Activated CD4-positive, alpha-beta memory T cell treated with anti-CD3 and anti-CD28 coated beads for 36 hours (primary cell): ENCODE data around the gene TF. TPM values are rescaled to one million over a fixed set of nuclear protein-coding genes. Genes with fewer than 3 reads are reported as not detected.

Experiments used
- CTCF ChIA-PET: fragments of 350-600 bp; sonication (Branson Sonifier 250); formaldehyde crosslinking; loops from one replicate; lab custom pipeline; 2021; ENCODE audit warnings: antibody characterized with exemption, inconsistent platforms; lab: Charles Lee
- POLR2A ChIA-PET: fragments of 350-600 bp; sonication (Branson Sonifier 250); formaldehyde crosslinking; loops from one replicate; lab custom pipeline; 2021; ENCODE audit warnings: antibody characterized with exemption; lab: Charles Lee
- DNase-seq: peaks from one replicate; pipeline ENCODE4 v3.0.0-alpha.2; 2020
- H3K27ac Mint-ChIP-seq: one replicate; pipeline ENCODE4 v1.8.0; 2021; ENCODE audit warnings: mixed read lengths
- H3K27me3 Mint-ChIP-seq: one replicate; pipeline ENCODE4 v1.8.0; 2021; ENCODE audit warnings: mixed read lengths
- H3K36me3 Mint-ChIP-seq: one replicate; pipeline ENCODE4 v1.8.0; 2021; ENCODE audit warnings: mixed read lengths
- H3K4me1 Mint-ChIP-seq: one replicate; pipeline ENCODE4 v1.8.0; 2021; ENCODE audit warnings: low read depth, mixed read lengths
- H3K4me3 Mint-ChIP-seq: one replicate; pipeline ENCODE4 v1.8.0; 2021; ENCODE audit warnings: mild to moderate bottlenecking, mixed read lengths
- H3K9me3 Mint-ChIP-seq: one replicate; pipeline ENCODE4 v1.8.0; 2021; ENCODE audit warnings: mixed read lengths
- intact Hi-C: fragments of 100-400 bp; cut with micrococcal nuclease; formaldehyde crosslinking; loops from one replicate; pipeline ENCODE4 v1.15.1; 2023
- total RNA-seq, 2 experiments: library from RNA; stranded (reverse); gene quantifications; one replicate each; pipeline ENCODE4 v1.2.3, GENCODE V29; 2021

Gene TF
- total RNA-seq, 2 experiments from 2014 or later, result 0.44 to 0.67 TPM

DNA sequence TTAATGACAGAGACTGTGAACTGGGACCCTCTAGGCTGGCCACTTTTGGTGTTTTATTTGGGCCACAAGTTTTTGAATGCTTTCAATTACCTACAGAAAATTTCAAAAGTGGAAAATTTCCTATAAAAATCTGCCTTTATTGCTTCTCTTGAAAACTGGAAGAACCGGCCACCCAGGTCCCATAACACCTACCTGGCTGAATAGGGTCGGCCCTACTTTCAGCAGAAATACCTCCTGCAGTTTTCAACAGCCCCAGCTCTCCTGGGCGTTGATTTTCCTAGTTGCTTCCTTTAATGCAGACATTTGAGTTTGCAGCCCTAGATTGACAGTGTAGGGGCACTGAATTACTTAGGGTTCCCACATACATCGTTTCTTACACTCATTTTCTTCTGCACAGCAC lies 58.7 kb downstream of the TF start:
- DNase-seq, result no peak
- peaks cover 33% of the 10 kb centered on the region for H3K4me1 Mint-ChIP-seq
- POLR2A ChIA-PET, result no interaction called here
- intact Hi-C loops, result loop anchor here (1.0 to 10.0 kb wide), 11 partner anchors 76 to 1388 kb away; partner anchors contain the start of genes CDV3, CEP63, DNAJC13 and NPHP3
- peak overlapping the region; percentile 94 for H3K27ac Mint-ChIP-seq
- H3K36me3 Mint-ChIP-seq, result peaks cover 22% of the 10 kb centered on the region
- no peaks in the 10 kb centered on the region for H3K9me3 Mint-ChIP-seq
- peaks cover 7% of the 10 kb centered on the region for H3K27me3 Mint-ChIP-seq
- CTCF ChIA-PET, result no interaction called here
- H3K4me3 Mint-ChIP-seq, result peak overlapping the region; percentile 98

DNA sequence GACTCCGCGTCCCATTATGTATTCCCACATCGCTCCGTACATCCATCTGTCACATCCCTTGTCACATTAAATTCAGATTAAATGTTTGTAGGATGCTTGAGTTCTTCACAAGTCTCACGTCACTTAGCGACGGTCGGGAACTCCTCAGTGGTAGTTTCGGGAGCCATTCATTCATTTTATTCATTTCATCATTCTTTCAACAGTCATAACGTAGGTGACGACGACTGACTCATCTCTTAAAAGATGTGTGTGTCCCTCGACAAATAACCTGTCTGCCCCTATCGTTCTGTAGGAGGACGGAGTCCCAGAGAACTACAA lies 59.1 kb downstream of the TF start:
- ChIA-PET CTCF (interaction anchor here (3.4 kb wide), 1 partner anchor 12 kb away, joined by 23 read pairs; no protein-coding TSS in a partner anchor), POLR2A (interaction anchor here (0.9 kb wide), 1 partner anchor 12 kb away, joined by 3 read pairs; no protein-coding TSS in a partner anchor)
- Mint-ChIP-seq H3K4me1 (peaks cover 37% of the 10 kb centered on the region), H3K4me3 (peak overlapping the region; percentile 98), H3K9me3 (no peaks in the 10 kb centered on the region), H3K27me3 (peaks cover 5% of the 10 kb centered on the region), H3K27ac (peak overlapping the region; percentile 94), H3K36me3 (peaks cover 26% of the 10 kb centered on the region)
- no peak for DNase-seq
- intact Hi-C loops, result loop anchor here (1.0 to 10.0 kb wide), 11 partner anchors 75 to 1388 kb away; partner anchors contain the start of genes CDV3, CEP63, DNAJC13 and NPHP3

DNA sequence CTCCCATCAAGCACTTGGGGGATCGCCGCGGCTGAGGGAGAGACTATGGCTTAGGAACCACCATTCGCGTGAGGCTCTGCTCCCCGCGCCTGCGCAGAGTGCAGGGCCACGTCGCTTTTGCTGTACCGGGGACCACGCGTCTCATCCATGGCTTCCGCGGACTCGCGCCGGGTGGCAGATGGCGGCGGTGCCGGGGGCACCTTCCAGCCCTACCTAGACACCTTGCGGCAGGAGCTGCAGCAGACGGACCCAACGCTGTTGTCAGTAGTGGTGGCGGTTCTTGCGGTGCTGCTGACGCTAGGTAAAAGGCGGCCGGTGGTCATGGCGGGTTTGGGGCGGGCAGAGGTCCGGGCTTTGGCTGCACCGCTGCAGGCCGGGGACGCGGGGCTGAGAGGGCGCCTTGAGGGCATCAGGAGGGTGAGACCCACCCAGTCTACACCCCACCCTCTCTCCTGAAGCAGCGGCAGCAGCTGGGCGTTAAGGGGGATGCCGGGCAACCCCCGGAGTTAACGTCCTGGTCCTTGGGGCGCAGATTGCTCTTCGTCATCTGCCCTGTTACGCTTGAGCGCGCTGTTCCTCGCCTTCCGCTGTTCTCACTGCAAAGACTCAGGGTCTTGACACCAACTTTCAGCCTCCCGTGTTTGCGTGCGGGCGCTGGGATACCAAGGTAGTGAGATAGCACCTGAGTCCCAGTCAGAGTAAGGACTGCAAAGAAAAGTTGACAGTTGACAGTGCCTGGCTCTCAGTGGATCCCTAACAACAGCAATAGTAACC lies 59.7 kb downstream of the TF start, which contains the start of gene SRPRB:
SRPRB (plus strand) TSS at position 114 of the 774 bp plus-strand sequence; CDS start at position 148, 34 bp downstream.
- peak; percentile 98 for DNase-seq
- Mint-ChIP-seq H3K27ac (peak within 1 kb of the TSS; percentile 94), H3K4me3 (peak within 1 kb of the TSS; percentile 98), H3K9me3 (no peaks in the 10 kb centered on the region), H3K4me1 (peaks cover 38% of the 10 kb centered on the region), H3K27me3 (peaks cover 4% of the 10 kb centered on the region), H3K36me3 (peaks cover 29% of the 10 kb centered on the region)
- POLR2A ChIA-PET, result interaction anchor here (0.9 to 1.1 kb wide), 3 partner anchors 11 to 233 kb away, joined by 3 to 4 read pairs (median 4); partner anchors contain the start of gene CDV3
- intact Hi-C loops, result loop anchor here (1.0 to 10.0 kb wide), 11 partner anchors 75 to 1389 kb away; partner anchors contain the start of genes CDV3, CEP63, DNAJC13 and NPHP3
- CTCF ChIA-PET, result interaction anchor here (0.6 to 3.4 kb wide), 2 partner anchors 12 to 35 kb away, joined by 4 to 23 read pairs; no protein-coding TSS in a partner anchor

DNA sequence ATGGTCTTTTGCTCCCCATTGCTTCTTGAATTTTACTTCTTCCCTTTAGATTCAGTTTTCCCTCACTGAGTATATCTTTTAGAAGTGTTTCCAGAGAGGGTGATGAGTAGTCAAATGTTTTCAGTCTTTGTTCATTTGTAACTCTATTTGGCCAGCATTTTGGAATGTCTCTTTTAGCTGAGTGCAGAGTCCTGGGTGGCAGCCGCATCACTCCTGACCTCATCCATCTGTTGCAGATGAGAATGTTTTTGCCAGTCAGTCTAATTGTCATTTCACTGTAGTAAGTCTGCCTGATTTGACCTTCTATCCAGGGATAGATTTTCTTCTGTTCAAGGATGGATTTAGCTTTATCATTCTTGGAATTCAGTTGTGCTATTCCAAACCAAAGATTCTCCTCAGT lies 66.7 kb downstream of the TF start:
- intact Hi-C loops, result no loop called here
- Mint-ChIP-seq H3K9me3 (no peaks in the 10 kb centered on the region), H3K4me1 (peaks cover 32% of the 10 kb centered on the region), H3K36me3 (peaks cover 52% of the 10 kb centered on the region), H3K27me3 (no peaks in the 10 kb centered on the region), H3K27ac (peak overlapping the region; percentile 1), H3K4me3 (no peak overlapping the region)
- CTCF ChIA-PET, result no interaction called here
- DNase-seq, result no peak
- POLR2A ChIA-PET, result no interaction called here

DNA sequence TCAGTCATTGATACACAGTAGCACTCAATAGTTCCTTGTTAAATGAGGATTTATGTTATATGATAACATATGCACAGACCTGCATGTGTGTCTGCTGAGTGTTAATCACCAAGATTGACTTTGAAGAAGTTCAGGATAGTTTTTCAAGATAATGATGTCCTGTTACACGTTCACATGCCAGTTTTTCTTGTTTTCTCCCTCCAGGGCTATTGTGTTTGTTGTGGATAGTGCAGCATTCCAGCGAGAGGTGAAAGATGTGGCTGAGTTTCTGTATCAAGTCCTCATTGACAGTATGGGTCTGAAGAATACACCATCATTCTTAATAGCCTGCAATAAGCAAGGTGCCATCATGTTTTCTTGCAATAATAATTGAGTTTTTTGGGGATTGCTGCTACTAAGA lies 69.2 kb downstream of the TF start:
- CTCF ChIA-PET, result no interaction called here
- Mint-ChIP-seq H3K27ac (peak overlapping the region; percentile 8), H3K27me3 (no peaks in the 10 kb centered on the region), H3K4me3 (no peak overlapping the region), H3K9me3 (no peaks in the 10 kb centered on the region), H3K36me3 (peaks cover 48% of the 10 kb centered on the region), H3K4me1 (peaks cover 19% of the 10 kb centered on the region)
- no peak for DNase-seq
- POLR2A ChIA-PET, result no interaction called here
- intact Hi-C loops, result no loop called here

DNA sequence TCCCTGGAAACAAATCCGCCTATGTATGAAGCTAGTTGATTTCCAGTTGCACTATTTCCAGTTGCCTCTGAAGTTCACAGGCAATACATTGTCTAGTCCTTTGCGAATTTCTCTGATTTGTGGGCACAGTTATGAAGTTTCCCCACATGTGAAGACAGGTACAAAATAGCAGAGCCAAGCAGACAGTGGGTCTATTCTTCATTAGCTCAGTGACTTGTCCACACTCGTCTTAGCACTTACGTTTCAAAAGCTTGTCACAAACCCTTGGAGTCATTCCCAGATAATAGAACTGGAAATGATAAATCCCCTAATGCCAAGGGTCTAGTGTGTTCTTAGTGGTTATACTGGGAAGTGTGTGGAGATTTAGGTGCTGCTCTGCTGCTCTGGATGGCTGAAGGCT lies 73.9 kb downstream of the TF start:
- Mint-ChIP-seq H3K9me3 (no peaks in the 10 kb centered on the region), H3K27me3 (no peaks in the 10 kb centered on the region), H3K4me1 (peaks cover 5% of the 10 kb centered on the region), H3K36me3 (peaks cover 53% of the 10 kb centered on the region), H3K27ac (no peak overlapping the region), H3K4me3 (no peak overlapping the region)
- no peak for DNase-seq
- ChIA-PET CTCF (interaction anchor here (1.0 to 1.2 kb wide), 2 partner anchors 100 to 108 kb away, joined by 3 to 4 read pairs; no protein-coding TSS in a partner anchor), POLR2A (no interaction called here)
- intact Hi-C loops, result no loop called here

DNA sequence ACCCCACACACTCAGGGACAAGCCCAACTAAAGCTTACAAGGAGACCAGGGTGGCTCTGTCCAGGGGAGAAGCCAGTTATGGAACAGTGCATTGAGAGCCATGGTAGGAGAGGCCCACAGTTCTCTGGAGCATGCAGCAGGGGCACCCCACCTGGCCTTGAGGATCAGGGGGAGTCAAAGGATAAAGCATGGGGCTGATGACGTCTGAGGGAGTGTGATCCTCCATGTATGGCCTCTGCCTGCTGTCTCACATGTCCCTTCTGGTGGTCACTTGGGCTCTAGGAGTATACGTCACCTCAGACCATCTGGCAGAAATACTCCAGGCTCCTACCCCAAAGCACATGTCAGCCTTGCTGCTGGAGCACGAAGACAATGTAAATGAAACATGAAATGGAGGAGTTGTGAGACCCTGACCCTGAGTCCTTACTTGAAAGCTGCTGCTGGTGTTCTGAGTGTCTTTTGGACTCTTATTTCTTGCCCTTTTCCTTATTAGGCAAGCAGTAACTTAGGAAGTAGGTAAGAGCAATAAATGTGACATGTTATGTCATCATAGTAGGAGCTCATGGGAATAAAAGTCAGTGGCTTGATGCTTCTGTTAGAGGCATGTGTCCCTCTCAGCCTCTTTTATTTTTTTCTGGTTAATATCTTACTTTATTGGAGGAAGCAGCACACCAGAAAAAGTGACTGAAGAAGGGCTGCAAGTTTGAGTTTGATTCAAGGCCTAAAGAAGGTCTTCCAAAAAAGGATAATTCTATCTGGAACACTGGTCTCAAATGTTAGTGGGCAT lies 74.9 kb downstream of the TF start:
- no peak overlapping the region for H3K27ac Mint-ChIP-seq
- H3K36me3 Mint-ChIP-seq, result peaks cover 53% of the 10 kb centered on the region
- intact Hi-C loops, result no loop called here
- no peak overlapping the region for H3K4me3 Mint-ChIP-seq
- peaks cover 4% of the 10 kb centered on the region for H3K4me1 Mint-ChIP-seq
- no peaks in the 10 kb centered on the region for H3K9me3 Mint-ChIP-seq
- ChIA-PET POLR2A (no interaction called here), CTCF (no interaction called here)
- H3K27me3 Mint-ChIP-seq, result no peaks in the 10 kb centered on the region
- no peak for DNase-seq

DNA sequence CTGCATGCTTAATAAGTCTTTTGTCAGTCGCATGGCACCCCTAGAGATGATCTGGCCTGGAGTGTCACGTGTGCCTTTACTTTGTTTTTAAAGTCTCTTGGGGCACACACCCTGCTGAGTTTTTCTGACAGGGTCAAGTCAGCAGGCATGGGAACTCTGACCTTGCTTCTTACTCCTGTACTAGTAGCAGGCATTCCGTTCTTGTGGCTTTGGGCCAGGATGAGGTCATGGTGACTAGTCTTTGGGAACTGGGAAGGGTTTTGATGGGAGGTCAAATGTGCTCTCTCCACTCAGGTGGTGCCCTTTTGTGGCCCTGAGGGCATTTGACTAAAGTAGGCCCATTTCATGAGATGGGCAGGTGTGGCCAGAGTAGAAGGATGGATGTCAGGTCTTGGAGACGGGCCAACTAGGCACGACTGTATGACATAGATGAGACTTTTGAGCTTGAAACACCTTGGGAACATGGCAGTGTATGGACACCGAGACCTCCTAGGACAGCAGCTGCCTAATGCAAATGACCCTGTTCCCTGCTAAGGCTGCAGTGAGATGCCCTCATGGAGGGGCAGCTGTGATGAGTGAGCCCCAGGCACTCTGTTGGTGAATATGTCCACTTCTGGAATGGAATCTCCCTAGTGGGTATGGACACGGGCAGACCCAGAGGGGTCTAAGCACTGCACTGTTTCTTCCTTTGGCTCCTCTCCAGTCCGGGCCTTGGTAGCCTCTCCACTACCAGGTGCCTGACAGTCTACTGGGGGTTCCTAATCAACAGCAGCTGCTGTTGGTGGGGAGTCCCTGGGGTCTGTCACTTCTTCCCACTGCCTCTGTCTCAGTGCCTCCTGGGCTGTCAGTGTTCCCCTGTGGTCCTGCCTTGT lies 75.8 kb downstream of the TF start:
- Mint-ChIP-seq H3K4me1 (peaks cover 4% of the 10 kb centered on the region), H3K27ac (no peak overlapping the region), H3K4me3 (no peak overlapping the region), H3K9me3 (no peaks in the 10 kb centered on the region), H3K27me3 (no peaks in the 10 kb centered on the region), H3K36me3 (peaks cover 55% of the 10 kb centered on the region)
- POLR2A ChIA-PET, result no interaction called here
- no peak for DNase-seq
- CTCF ChIA-PET, result no interaction called here
- intact Hi-C loops, result no loop called here

DNA sequence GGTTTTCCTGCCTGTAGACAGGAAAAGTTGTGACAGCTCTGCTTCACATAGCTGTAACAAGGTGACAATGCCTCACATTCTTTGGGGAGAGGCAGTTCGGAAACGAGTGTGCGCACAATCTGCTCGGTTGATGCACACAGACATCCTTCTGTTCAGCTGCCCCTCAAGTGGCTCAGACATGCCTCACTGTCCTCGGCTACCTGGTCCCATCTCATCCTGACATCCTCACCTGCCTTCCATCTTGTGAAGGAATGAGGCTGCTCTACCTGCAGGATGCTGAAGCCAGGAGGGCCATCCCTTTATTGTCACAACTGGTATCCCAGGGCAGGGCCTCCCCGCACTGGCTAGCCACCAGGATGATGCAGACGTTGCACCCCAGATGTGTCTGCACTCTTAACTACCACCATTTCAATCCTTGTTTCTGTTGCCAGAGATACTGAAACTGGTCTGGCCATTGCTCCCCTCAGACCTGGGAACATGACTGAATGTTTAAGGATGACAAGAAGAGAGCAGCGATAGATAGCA lies 78.8 kb downstream of the TF start:
- intact Hi-C loops, result no loop called here
- POLR2A ChIA-PET, result no interaction called here

DNA sequence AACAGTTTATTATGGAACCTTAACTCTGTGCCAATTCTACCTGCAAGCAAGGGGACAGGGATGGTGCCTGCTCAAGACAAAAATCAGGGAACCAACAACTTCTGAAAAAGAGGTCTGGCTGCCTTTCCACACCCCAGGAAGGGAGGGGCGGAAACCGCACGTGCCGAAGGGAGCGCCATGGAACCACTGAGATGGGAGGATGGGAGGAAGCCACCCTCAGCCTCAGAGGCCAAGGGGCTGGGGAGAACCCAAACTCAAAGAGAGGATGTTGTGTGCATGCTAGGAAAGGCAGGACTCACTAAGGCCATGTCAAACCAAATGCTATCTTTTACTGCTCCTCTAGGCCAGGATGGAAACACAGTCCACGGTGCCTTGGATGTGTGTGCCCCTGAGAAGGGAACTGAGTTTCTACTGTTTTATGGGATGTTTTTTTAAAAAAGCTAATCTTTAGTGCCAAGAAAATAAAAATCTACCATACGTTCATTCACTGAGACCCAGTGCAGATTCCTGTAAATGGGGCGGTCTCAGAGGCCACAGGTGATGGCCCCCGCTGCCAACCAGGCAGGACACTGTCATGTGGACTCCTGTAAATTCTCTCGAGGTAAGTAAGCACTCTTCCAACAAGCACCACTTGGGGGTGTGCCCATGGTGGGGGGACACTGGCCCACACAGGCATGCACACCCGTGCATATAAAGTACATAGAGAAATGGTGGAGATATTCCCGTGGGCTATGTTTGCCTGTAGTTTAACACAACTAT lies 80.0 kb downstream of the TF start:
- H3K4me3 Mint-ChIP-seq, result no peak overlapping the region
- no peaks in the 10 kb centered on the region for H3K27me3 Mint-ChIP-seq
- no peak overlapping the region for H3K27ac Mint-ChIP-seq
- H3K4me1 Mint-ChIP-seq, result no peaks in the 10 kb centered on the region
- no peak for DNase-seq
- H3K9me3 Mint-ChIP-seq, result no peaks in the 10 kb centered on the region
- intact Hi-C loops, result no loop called here
- ChIA-PET CTCF (no interaction called here), POLR2A (no interaction called here)
- peaks cover 34% of the 10 kb centered on the region for H3K36me3 Mint-ChIP-seq

More for the DNA sequence above, 78.8 kb downstream of the TF start:
- peaks cover 45% of the 10 kb centered on the region for H3K36me3 Mint-ChIP-seq
- no peak overlapping the region for H3K27ac Mint-ChIP-seq
- no peak overlapping the region for H3K4me3 Mint-ChIP-seq
- H3K27me3 Mint-ChIP-seq, result no peaks in the 10 kb centered on the region
- H3K4me1 Mint-ChIP-seq, result no peaks in the 10 kb centered on the region
- DNase-seq, result no peak
- CTCF ChIA-PET, result no interaction called here
- no peaks in the 10 kb centered on the region for H3K9me3 Mint-ChIP-seq

DNA sequence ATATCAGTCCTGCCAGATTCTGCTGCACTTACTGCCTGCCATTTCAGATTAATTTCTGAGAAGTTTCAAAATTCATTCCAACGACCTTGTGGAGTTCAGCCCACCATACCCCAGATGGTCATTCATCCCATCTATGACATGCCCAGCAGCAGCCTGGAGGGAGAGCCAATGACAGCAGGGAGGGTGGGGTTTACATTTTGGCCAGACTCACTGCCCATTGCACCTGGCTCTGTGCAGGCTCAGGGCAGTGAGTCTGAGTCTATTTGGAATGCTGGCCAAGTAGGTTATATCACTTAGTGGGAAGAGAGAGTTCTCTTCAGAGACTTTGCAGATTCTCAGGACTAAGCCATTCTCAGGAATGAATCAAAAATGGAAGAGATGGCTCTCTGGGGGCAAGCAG lies 80.9 kb downstream of the TF start:
- ChIA-PET CTCF (no interaction called here), POLR2A (no interaction called here)
- Mint-ChIP-seq H3K4me1 (no peaks in the 10 kb centered on the region), H3K27me3 (no peaks in the 10 kb centered on the region), H3K9me3 (no peaks in the 10 kb centered on the region), H3K36me3 (peaks cover 27% of the 10 kb centered on the region), H3K4me3 (no peak overlapping the region), H3K27ac (no peak overlapping the region)
- no peak for DNase-seq
- intact Hi-C loops, result no loop called here
